H1 (cell line): Measurements from ENCODE around the gene CLIP3. TPM values are rescaled to one million over a fixed set of nuclear protein-coding genes. Genes with fewer than 3 reads are reported as not detected.

Experiments
- CTCF ChIA-PET: fragments of 300-600 bp; sonication (Branson Sonifier 250); formaldehyde crosslinking; loops from one replicate; lab custom pipeline; 2021; ENCODE audit not compliant: partially characterized antibody; lab: Charles Lee
- POLR2A ChIA-PET: fragments of 300-600 bp; sonication (Branson Sonifier 250); formaldehyde crosslinking; loops from one replicate; lab custom pipeline; 2021; ENCODE audit warnings: inconsistent platforms; ENCODE audit not compliant: partially characterized antibody; lab: Charles Lee
- DNase-seq, 2 experiments: peaks; one replicate each; pipeline versions ENCODE4 v3.0.0 to v3.0.0-alpha.2; 2010 to 2022; ENCODE audit warnings: low spot score in 2 of 2, low read depth in 1 of 2, mixed read lengths in 1 of 2
- FAIRE-seq: peaks from 2 replicates; lab custom pipeline; 2011; peaks lifted over from hg19 to GRCh38; lab: Jason Lieb, UNC
- H2AFZ ChIP-seq: 2 replicates; pipeline ENCODE4 v1.8.1; 2012; ENCODE audit warnings: low read length, inconsistent platforms
- H2AK5ac ChIP-seq: 2 replicates; pipeline ENCODE4 v1.6.1; 2013; ENCODE audit warnings: low read depth, low read length
- H2BK120ac ChIP-seq: replicated peaks from 2 replicates; pipeline ENCODE3; 2013; ENCODE audit warnings: low read depth, low read length, inconsistent platforms
- H2BK12ac ChIP-seq: 2 replicates; pipeline ENCODE4 v1.6.1; 2013; ENCODE audit warnings: low read depth, low read length
- H2BK15ac ChIP-seq: 2 replicates; pipeline ENCODE4 v1.6.1; 2013; ENCODE audit warnings: low read length
- H2BK20ac ChIP-seq: 2 replicates; pipeline ENCODE4 v1.6.1; 2013; ENCODE audit warnings: low read length
- H2BK5ac ChIP-seq: 2 replicates; pipeline ENCODE4 v1.6.1; 2013; ENCODE audit warnings: low read depth, low read length
- H3K14ac ChIP-seq: 2 replicates; pipeline ENCODE4 v1.6.1; 2013; ENCODE audit warnings: inconsistent platforms; ENCODE audit not compliant: insufficient read length
- H3K18ac ChIP-seq: 2 replicates; pipeline ENCODE4 v1.6.1; 2013; ENCODE audit warnings: low read length; ENCODE audit errors: extremely low read depth
- H3K23ac ChIP-seq: 2 replicates; pipeline ENCODE4 v1.6.1; 2013; ENCODE audit warnings: inconsistent platforms; ENCODE audit not compliant: insufficient read length
- H3K23me2 ChIP-seq: 2 replicates; pipeline ENCODE4 v1.6.1; 2013; ENCODE audit warnings: low read depth, low read length
- H3K27ac ChIP-seq: 2 replicates; pipeline ENCODE4 v1.6.1; 2011; ENCODE audit warnings: low read depth, low read length, inconsistent platforms
- H3K27me3 ChIP-seq, 4 experiments: replicated peaks in 1 of 4; 1 replicate in 1 of 4; 2 replicates in 3 of 4; pipeline versions ENCODE4 v1.6.1 to v1.8.1; 2011 to 2013; ENCODE audit warnings: low read length in 3 of 4, mild to moderate bottlenecking in 3 of 4, inconsistent platforms in 2 of 4, mixed read lengths in 2 of 4, moderate library complexity in 1 of 4; ENCODE audit not compliant: control insufficient read depth in 3 of 4, insufficient read depth in 3 of 4; ENCODE audit errors: extremely low read depth in 1 of 4
- H3K36me3 ChIP-seq, 4 experiments: 2 replicates each; pipeline versions ENCODE4 v1.6.1 to v1.8.1; 2011 to 2013; ENCODE audit warnings: mild to moderate bottlenecking in 4 of 4, low read length in 3 of 4, moderate library complexity in 2 of 4, control low read depth in 1 of 4, inconsistent platforms in 1 of 4; ENCODE audit not compliant: insufficient read depth in 4 of 4, control insufficient read depth in 2 of 4
- H3K4ac ChIP-seq: replicated peaks from 2 replicates; pipeline ENCODE3; 2013; ENCODE audit warnings: low read length, low read depth, mixed read lengths, inconsistent platforms; ENCODE audit not compliant: insufficient read length
- H3K4me1 ChIP-seq, 4 experiments: replicated peaks in 1 of 4; 1 replicate in 1 of 4; 2 replicates in 3 of 4; pipeline versions ENCODE4 v1.6.1 to v1.8.1; 2011 to 2013; ENCODE audit warnings: low read length in 3 of 4, inconsistent platforms in 2 of 4, mixed read lengths in 1 of 4; ENCODE audit not compliant: insufficient read depth in 4 of 4, control insufficient read depth in 3 of 4
- H3K4me2 ChIP-seq, 2 experiments: 2 replicates each; pipeline versions ENCODE4 v1.6.1 to v1.8.1; 2011 to 2013; ENCODE audit warnings: low read depth in 2 of 2, low read length in 2 of 2, control low read depth in 1 of 2, inconsistent platforms in 1 of 2, mild to moderate bottlenecking in 1 of 2; ENCODE audit not compliant: insufficient read depth in 1 of 2
- H3K4me3 ChIP-seq, 4 experiments: fragments of 200-600, 300-600 bp in 1 of 4; sonication (generic), shearing (Covaris generic), sonication (Bioruptor Twin) in 1 of 4; 2 replicates each; pipeline versions ENCODE4 v1.5.1 to v1.8.1; 2011 to 2016; ENCODE audit warnings: low read length in 4 of 4, low read depth in 3 of 4, control low read depth in 2 of 4, inconsistent platforms in 2 of 4, mild to moderate bottlenecking in 2 of 4, mixed read lengths in 1 of 4, moderate library complexity in 1 of 4; ENCODE audit not compliant: insufficient read depth in 2 of 4; ENCODE audit errors: extremely low read depth in 1 of 4
- H3K56ac ChIP-seq: replicated peaks from 2 replicates; pipeline ENCODE3; 2013; ENCODE audit warnings: low read depth, mild to moderate bottlenecking, mixed read lengths, low read length, inconsistent platforms; ENCODE audit not compliant: insufficient read length
- H3K79me1 ChIP-seq: 2 replicates; pipeline ENCODE4 v1.6.1; 2013; ENCODE audit warnings: low read depth, low read length, control low read depth
- H3K79me2 ChIP-seq, 2 experiments: 2 replicates each; pipeline versions ENCODE4 v1.6.1 to v1.8.1; 2012 to 2013; ENCODE audit warnings: low read length in 2 of 2, mild to moderate bottlenecking in 2 of 2, inconsistent platforms in 1 of 2; ENCODE audit not compliant: insufficient read depth in 2 of 2, control insufficient read depth in 1 of 2
- H3K9ac ChIP-seq, 4 experiments: replicated peaks in 1 of 4; 1 replicate in 1 of 4; 2 replicates in 3 of 4; pipeline versions ENCODE4 v1.6.1 to v1.8.1; 2011 to 2013; ENCODE audit warnings: low read depth in 3 of 4, low read length in 3 of 4, control low read depth in 2 of 4, mild to moderate bottlenecking in 2 of 4, moderate library complexity in 2 of 4, inconsistent platforms in 1 of 4; ENCODE audit errors: extremely low read depth in 1 of 4
- H3K9me3 ChIP-seq, 2 experiments: 2 replicates each; pipeline versions ENCODE4 v1.6.1 to v1.8.1; 2012 to 2013; ENCODE audit warnings: mild to moderate bottlenecking in 2 of 2, moderate library complexity in 2 of 2, control low read depth in 1 of 2, inconsistent platforms in 1 of 2, low read depth in 1 of 2, low read length in 1 of 2, mixed read lengths in 1 of 2; ENCODE audit not compliant: insufficient read depth in 2 of 2
- H4K20me1 ChIP-seq, 2 experiments: replicated peaks in 1 of 2; 2 replicates each; pipeline versions ENCODE3 to v1.8.1; 2011 to 2013; ENCODE audit warnings: inconsistent platforms in 2 of 2, low read length in 2 of 2, mild to moderate bottlenecking in 1 of 2; ENCODE audit not compliant: insufficient read depth in 2 of 2, control insufficient read depth in 1 of 2
- H4K5ac ChIP-seq: 2 replicates; pipeline ENCODE4 v1.6.1; 2013; ENCODE audit warnings: low read length, low read depth, mixed read lengths, inconsistent platforms; ENCODE audit not compliant: insufficient read length
- H4K8ac ChIP-seq: 2 replicates; pipeline ENCODE4 v1.8.0; 2013; ENCODE audit warnings: mild to moderate bottlenecking, moderate library complexity, low read length, inconsistent platforms; ENCODE audit not compliant: insufficient read depth; ENCODE audit errors: extremely low read depth
- H4K91ac ChIP-seq: replicated peaks from 2 replicates; pipeline ENCODE3; 2013; ENCODE audit warnings: low read length, mixed read lengths, inconsistent platforms; ENCODE audit not compliant: insufficient read length
- BRCA1 ChIP-seq: IDR thresholded peaks from 2 replicates; pipeline ENCODE4 v1.6.1; 2012; ENCODE audit warnings: low read depth, low read length, improper control_type of control experiment
- CHD2 ChIP-seq: IDR thresholded peaks from 2 replicates; pipeline ENCODE4 v1.6.1; 2012; ENCODE audit warnings: low read length, improper control_type of control experiment
- EGR1 ChIP-seq: IDR thresholded peaks from 2 replicates; pipeline ENCODE4 v1.6.1; 2011; ENCODE audit warnings: low read depth, low read length, borderline replicate concordance
- EP300 ChIP-seq, 2 experiments: IDR thresholded peaks; 1 replicate in 1 of 2; 2 replicates in 1 of 2; pipeline ENCODE4 v1.6.1; 2011 to 2012; ENCODE audit warnings: low read depth in 2 of 2, low read length in 2 of 2, mild to moderate bottlenecking in 2 of 2, borderline replicate concordance in 1 of 2, inconsistent platforms in 1 of 2, moderate library complexity in 1 of 2
- FOSL1 ChIP-seq: IDR thresholded peaks from 2 replicates; pipeline ENCODE4 v1.6.1; 2011; ENCODE audit warnings: mild to moderate bottlenecking, low read depth, low read length, moderate library complexity; ENCODE audit not compliant: insufficient read depth
- NANOG ChIP-seq: IDR thresholded peaks from 2 replicates; pipeline ENCODE4 v1.6.1; 2011; ENCODE audit warnings: low read length, low read depth, mild to moderate bottlenecking, inconsistent platforms; ENCODE audit not compliant: insufficient read depth, poor library complexity, severe bottlenecking
- POLR2A ChIP-seq, 2 experiments: IDR thresholded peaks; 1 replicate in 1 of 2; 2 replicates in 1 of 2; pipeline ENCODE4 v1.6.1; 2011; ENCODE audit warnings: low read depth in 2 of 2, low read length in 2 of 2, mild to moderate bottlenecking in 2 of 2; ENCODE audit errors: control extremely low read depth in 1 of 2
- RNF2 ChIP-seq: fragments of 200-900, 300-1000 bp; sonication (generic); IDR thresholded peaks from 2 replicates; pipeline ENCODE4 v1.7.1; 2016; ENCODE audit warnings: borderline replicate concordance, low read depth, mild to moderate bottlenecking, antibody characterized with exemption, low read length; ENCODE audit not compliant: poor library complexity, severe bottlenecking; ENCODE audit errors: missing control alignments
- SIRT6 ChIP-seq: IDR thresholded peaks from one replicate; pipeline ENCODE4 v1.7.1; 2012; ENCODE audit warnings: low read length, inconsistent platforms
- SP4 ChIP-seq: IDR thresholded peaks from 2 replicates; pipeline ENCODE4 v1.6.1; 2012; ENCODE audit warnings: low read length, inconsistent platforms
- TAF7 ChIP-seq: optimal IDR thresholded peaks from 2 replicates; pipeline ENCODE3; 2011; ENCODE audit warnings: low read depth, mild to moderate bottlenecking, inconsistent platforms, low read length, moderate library complexity, borderline replicate concordance
- TEAD4 ChIP-seq: IDR thresholded peaks from 2 replicates; pipeline ENCODE4 v1.6.1; 2012; ENCODE audit warnings: low read depth, low read length, inconsistent platforms, mixed read lengths
- WGBS, 2 experiments: shearing (Covaris generic) in 1 of 2; methylation state at CpG; one replicate each; pipeline versions ENCODE4 v1.1.6 to v1.1.7; 2013 to 2015; ENCODE audit warnings: low lambda C conversion rate in 2 of 2, mixed read lengths in 2 of 2, inconsistent platforms in 1 of 2, low coverage in 1 of 2, missing lambda C conversion rate in 1 of 2; ENCODE audit not compliant: insufficient replicate concordance in 2 of 2, insufficient coverage in 1 of 2, insufficient read length in 1 of 2; ENCODE audit errors: extremely low coverage in 1 of 2, missing lambda C conversion rate in 1 of 2; 5-methylcytosine and 5-hydroxymethylcytosine counted together
- polyA plus RNA-seq, 7 experiments: library from polyadenylated mRNA; depleted of rRNA in 3 of 7; stranded (reverse) in 5 of 7; unstranded in 2 of 7; fragments of >200 nt in 5 of 7; fragments of 200-250 nt in 2 of 7; gene quantifications; 1 replicate in 5 of 7; 2 replicates in 1 of 7; 4 replicates in 1 of 7; pipeline versions ENCODE4 v1.2.1 to v1.2.3, GENCODE V29; 2011 to 2013; ENCODE audit warnings: missing spikeins in 2 of 7, mixed read lengths in 2 of 7
- total RNA-seq: library from RNA; stranded (reverse); fragmentation: NEBNext Ultra II Directional; extraction: Animal tissue kit (Norgen Biotek cat#: 25700); gene quantifications from 2 replicates; pipeline ENCODE4 v1.2.1, GENCODE V29; 2021

CLIP3 gene
- total and polyA plus RNA-seq, 2 of the 8 experiments (the other 6 are each of a cell fraction or from before 2014, with no cell fraction given): 5.9 to 21.7 TPM

DNA sequence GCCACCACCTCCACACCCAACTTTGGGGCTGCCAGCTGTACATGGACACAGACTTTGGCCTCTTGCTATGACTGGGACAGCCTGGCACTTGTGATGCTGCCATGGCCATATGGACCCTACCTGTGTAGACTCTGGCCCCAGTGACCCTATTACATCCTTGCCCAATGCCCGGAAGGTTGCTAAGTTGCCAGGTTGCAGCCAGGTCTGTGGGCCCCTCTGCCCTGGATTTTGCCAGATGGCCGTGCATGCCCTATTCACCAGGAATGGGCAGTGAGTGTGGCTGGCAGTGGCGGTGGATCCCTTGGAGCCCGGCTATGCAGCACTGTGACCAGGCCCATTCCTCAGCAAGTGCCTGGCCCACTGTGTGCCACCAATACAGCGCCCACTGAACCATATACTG is 46.6 kb downstream of the CLIP3 start:
- H3K23ac ChIP-seq: no peak overlapping the region
- H3K23me2 ChIP-seq: peaks cover 4% of the 10 kb centered on the region; the same call in 1 of the 2 replicates
- H2BK5ac ChIP-seq: no peak overlapping the region
- H3K9me3 ChIP-seq: no peaks in the 10 kb centered on the region; a peak in 1 of 4 replicates
- POLR2A ChIA-PET: interaction anchor here (1.6 kb wide), 1 partner anchor 10 kb away, joined by 5 read pairs; no protein-coding TSS in a partner anchor
- no peak overlapping the region for H3K4me3 ChIP-seq
- H3K79me1 ChIP-seq: no peaks in the 10 kb centered on the region
- no peak overlapping the region for H2BK120ac ChIP-seq
- H2BK20ac ChIP-seq: no peak overlapping the region
- peak overlapping the region; percentile 5; the same call in 1 of the 2 replicates for H2BK12ac ChIP-seq
- no peak overlapping the region for H3K56ac ChIP-seq
- H4K5ac ChIP-seq: no peak overlapping the region
- H3K9ac ChIP-seq: no peak overlapping the region
- CTCF ChIA-PET: interaction anchor here (0.7 to 1.4 kb wide), 3 partner anchors 8 to 21 kb away, joined by 3 to 5 read pairs (median 4); no protein-coding TSS in a partner anchor
- H2BK15ac ChIP-seq: no peak overlapping the region
- H3K36me3 ChIP-seq: no peaks in the 10 kb centered on the region
- H3K27ac ChIP-seq: no peak overlapping the region
- 0 out of 7 replicates have a peak, but pooled peaks cover 0 to 4% (median 0%) of the 10 kb centered on the region in 4 experiments for H3K4me1 ChIP-seq
- peaks cover 0 to 16% (median 13%) of the 10 kb centered on the region in 4 experiments; a peak in 5 of 7 replicates for H3K27me3 ChIP-seq
- DNase-seq (no peak), FAIRE-seq (no peak)
- no peak overlapping the region for H2AFZ ChIP-seq
- H2AK5ac ChIP-seq: no peak overlapping the region
- no peak overlapping the region for H3K4ac ChIP-seq
- H3K14ac ChIP-seq: no peak overlapping the region
- WGBS, 2 experiments: 85% methylated on average over 5 of the region's 5 CpGs; no CpG with 5 or more reads in 1 of the 2 experiments
- no peak overlapping the region for H4K8ac ChIP-seq
- no peaks in the 10 kb centered on the region for H3K79me2 ChIP-seq
- H4K20me1 ChIP-seq: no peaks in the 10 kb centered on the region
- no peak overlapping the region for H4K91ac ChIP-seq
- H3K18ac ChIP-seq: no peak overlapping the region
- no peak overlapping the region; a peak in 1 of 4 replicates for H3K4me2 ChIP-seq
- no peak for TF ChIP-seq NANOG
- no peak for TF ChIP-seq SIRT6
- no peak for TF ChIP-seq RNF2
- no peak for TF ChIP-seq EP300 (IDR thresholded peaks at IDR 0.05; ENCODE audit: borderline replicate concordance in 1 of 2, low read depth in 2 of 2, low read length in 2 of 2)
- TF ChIP-seq POLR2A (IDR thresholded peaks at IDR 0.05; ENCODE audit: control extremely low read depth in 1 of 2, low read depth in 2 of 2, low read length in 2 of 2): no peak
- TF ChIP-seq EGR1: no peak
- TF ChIP-seq BRCA1: no peak
- no peak for TF ChIP-seq TEAD4
- no peak for TF ChIP-seq SP4
- no peak for TF ChIP-seq CHD2
- no peak for TF ChIP-seq TAF7
- TF ChIP-seq FOSL1: no peak
